ENCODE data around the gene NCKAP5. TPM values are rescaled to one million over a fixed set of nuclear protein-coding genes. Genes with fewer than 3 reads are reported as not detected.

The NCKAP5 gene
- total and polyA plus RNA-seq, 2 donors (not counting 1 experiment from before 2014, with no cell fraction given), result not detected

- no CpG with 5 or more reads among the region's 3 CpGs for WGBS (ENCODE audit: insufficient coverage)
- no peak for TF ChIP-seq CTCF (IDR thresholded peaks at IDR 0.05)
- no peak for TF ChIP-seq EZH2 (IDR thresholded peaks at IDR 0.05; ENCODE audit: borderline replicate concordance, insufficient read depth, low read depth, low read length, poor library complexity, severe bottlenecking)
- Mint-ChIP-seq H3K4me3 (no peak overlapping the region), H3K4me1 (no peaks in the 10 kb centered on the region), H3K27ac (no peak overlapping the region), H3K27me3 (peaks cover 4% of the 10 kb centered on the region), H3K9me3 (ENCODE audit: insufficient read depth) (peaks cover 1% of the 10 kb centered on the region)
- ATAC-seq (ENCODE audit: low read depth) (no peak), DNase-seq (no peak)
- intact Hi-C loops (cut with micrococcal nuclease), result no loop called here
- CTCF ChIA-PET, result no interaction called here
- Histone ChIP-seq H3K36me3 (replicated peaks in 1 of 2; ENCODE audit: control extremely low read depth in 1 of 2, control insufficient read depth in 1 of 2, extremely low read depth in 1 of 2, insufficient read depth in 2 of 2, low read length in 1 of 2) (no peaks in the 10 kb centered on the region), H3K27ac (ENCODE audit: low read length in 2 of 2) (no peak overlapping the region), H3K4me3 (ENCODE audit: control extremely low read depth in 1 of 5, extremely low read depth in 1 of 5, insufficient read depth in 1 of 5, low read depth in 2 of 5, low read length in 4 of 5) (no peak overlapping the region), H4K20me1 (ENCODE audit: control insufficient read depth, insufficient read depth, low read length, poor library complexity, severe bottlenecking) (no peaks in the 10 kb centered on the region), H3K4me1 (ENCODE audit: control insufficient read depth in 2 of 2, insufficient read depth in 2 of 2, low read length in 2 of 2) (no peaks in the 10 kb centered on the region), H3K4me2 (replicated peaks; ENCODE audit: low read depth, low read length, poor library complexity, severe bottlenecking) (no peak overlapping the region), H3K9me3 (ENCODE audit: control extremely low read depth in 1 of 3, control insufficient read depth in 2 of 3, insufficient read depth in 1 of 3, low read length in 2 of 3) (peaks cover 0 to 1% (median 0%) of the 10 kb centered on the region in 3 donors), H3K27me3 (replicated peaks in 1 of 4; ENCODE audit: control extremely low read depth in 1 of 4, control insufficient read depth in 3 of 4, insufficient read depth in 4 of 4, low read length in 3 of 4) (no peaks in the 10 kb centered on the region), H3K79me2 (ENCODE audit: control insufficient read depth, insufficient read depth, low read length) (no peaks in the 10 kb centered on the region), H2AFZ (ENCODE audit: insufficient read depth, low read depth, low read length, poor library complexity, severe bottlenecking) (no peak overlapping the region), H3K9ac (ENCODE audit: low read length) (no peak overlapping the region)
- POLR2A ChIA-PET, result no interaction called here
These were observed 26.5 kb downstream of the NCKAP5 start for GRCh38 chr2:133541797-133542196.

GRCh38 chr2:133541376-133541775 lies 26.9 kb downstream of the NCKAP5 start:
- no peak for ATAC-seq (ENCODE audit: low read depth)
- Histone ChIP-seq H3K36me3 (replicated peaks in 1 of 2; ENCODE audit: control extremely low read depth in 1 of 2, control insufficient read depth in 1 of 2, extremely low read depth in 1 of 2, insufficient read depth in 2 of 2, low read length in 1 of 2) (no peaks in the 10 kb centered on the region), H4K20me1 (ENCODE audit: control insufficient read depth, insufficient read depth, low read length, poor library complexity, severe bottlenecking) (no peaks in the 10 kb centered on the region), H3K4me1 (ENCODE audit: control insufficient read depth in 2 of 2, insufficient read depth in 2 of 2, low read length in 2 of 2) (no peaks in the 10 kb centered on the region), H2AFZ (ENCODE audit: insufficient read depth, low read depth, low read length, poor library complexity, severe bottlenecking) (no peak overlapping the region), H3K4me2 (replicated peaks; ENCODE audit: low read depth, low read length, poor library complexity, severe bottlenecking) (no peak overlapping the region), H3K27me3 (replicated peaks in 1 of 4; ENCODE audit: control extremely low read depth in 1 of 4, control insufficient read depth in 3 of 4, insufficient read depth in 4 of 4, low read length in 3 of 4) (no peaks in the 10 kb centered on the region), H3K9ac (ENCODE audit: low read length) (no peak overlapping the region), H3K27ac (ENCODE audit: low read length in 2 of 2) (no peak overlapping the region), H3K9me3 (ENCODE audit: control extremely low read depth in 1 of 3, control insufficient read depth in 2 of 3, insufficient read depth in 1 of 3, low read length in 2 of 3) (peaks cover 0 to 1% (median 0%) of the 10 kb centered on the region in 3 donors), H3K4me3 (ENCODE audit: control extremely low read depth in 1 of 5, extremely low read depth in 1 of 5, insufficient read depth in 1 of 5, low read depth in 2 of 5, low read length in 4 of 5) (no peak overlapping the region), H3K79me2 (ENCODE audit: control insufficient read depth, insufficient read depth, low read length) (no peaks in the 10 kb centered on the region)
- TF ChIP-seq CTCF (IDR thresholded peaks at IDR 0.05), result no peak
- no peak for TF ChIP-seq EZH2 (IDR thresholded peaks at IDR 0.05; ENCODE audit: borderline replicate concordance, insufficient read depth, low read depth, low read length, poor library complexity, severe bottlenecking)
- H3K4me3 Mint-ChIP-seq, result no peak overlapping the region
- intact Hi-C loops (cut with micrococcal nuclease), result no loop called here
- H3K27ac Mint-ChIP-seq, result no peak overlapping the region
- peaks cover 1% of the 10 kb centered on the region for H3K9me3 Mint-ChIP-seq (ENCODE audit: insufficient read depth)
- H3K4me1 Mint-ChIP-seq, result no peaks in the 10 kb centered on the region
- ChIA-PET POLR2A (no interaction called here), CTCF (no interaction called here)
- peaks cover 4% of the 10 kb centered on the region for H3K27me3 Mint-ChIP-seq
- DNase-seq, result no peak
- WGBS (ENCODE audit: insufficient coverage), result no CpG with 5 or more reads among the region's 1 CpG
